ENCODE results near the gene TMEM185A. TPM values are rescaled to one million over a fixed set of nuclear protein-coding genes. Genes with fewer than 3 reads are reported as not detected.

Gene TMEM185A
- total RNA-seq, 1 experiment from 2014 or later = 15.2 TPM

DNA sequence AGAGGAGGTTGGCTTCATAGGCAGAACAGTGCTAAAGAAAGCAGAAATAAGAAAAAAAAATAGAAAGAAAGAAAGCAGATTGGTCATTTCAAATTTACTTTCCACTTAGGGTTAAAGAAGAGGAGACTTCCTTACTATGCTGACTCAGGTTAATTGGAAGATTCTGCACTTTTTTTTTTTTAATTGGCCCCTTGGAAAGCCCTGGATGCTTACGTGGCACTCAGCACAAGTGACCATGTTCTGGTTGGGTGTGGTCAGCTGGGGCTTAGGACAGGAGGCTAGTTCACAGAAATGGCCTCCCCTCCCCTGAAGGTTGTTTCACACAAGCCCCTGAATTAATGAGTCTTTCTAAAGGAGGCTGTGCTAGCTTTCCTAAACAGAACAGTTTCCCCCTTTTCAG lies 58.8 kb downstream of the TMEM185A start:
- no peak overlapping the region for H3K9ac ChIP-seq (ENCODE audit: low read length)
- no peaks in the 10 kb centered on the region for H3K9me2 ChIP-seq (ENCODE audit: insufficient read depth)
- POLR2A ChIA-PET = no interaction called here
- H3K4me1 ChIP-seq (ENCODE audit: control insufficient read depth in 1 of 2, insufficient read depth in 2 of 2, low read length in 2 of 2) = no peaks in the 10 kb centered on the region
- no peak for ATAC-seq
- H3K27me3 ChIP-seq (ENCODE audit: insufficient read depth, low read length) = no peaks in the 10 kb centered on the region
- H3K79me2 ChIP-seq (ENCODE audit: insufficient read depth, low read length) = no peaks in the 10 kb centered on the region
- no peaks in the 10 kb centered on the region for H3K9me3 ChIP-seq (ENCODE audit: control insufficient read depth in 1 of 2, insufficient read depth in 1 of 2, low read depth in 1 of 2, low read length in 2 of 2)
- TF ChIP-seq ZNF274 (IDR thresholded peaks at IDR 0.05; ENCODE audit: low read depth, low read length) (no peak), ZBTB33 (IDR thresholded peaks at IDR 0.05; ENCODE audit: extremely low read depth, insufficient replicate concordance, low read length) (no peak), SP1 (IDR thresholded peaks at IDR 0.05; ENCODE audit: low read depth) (no peak)
- TF ChIP-seq, protein P1, sequence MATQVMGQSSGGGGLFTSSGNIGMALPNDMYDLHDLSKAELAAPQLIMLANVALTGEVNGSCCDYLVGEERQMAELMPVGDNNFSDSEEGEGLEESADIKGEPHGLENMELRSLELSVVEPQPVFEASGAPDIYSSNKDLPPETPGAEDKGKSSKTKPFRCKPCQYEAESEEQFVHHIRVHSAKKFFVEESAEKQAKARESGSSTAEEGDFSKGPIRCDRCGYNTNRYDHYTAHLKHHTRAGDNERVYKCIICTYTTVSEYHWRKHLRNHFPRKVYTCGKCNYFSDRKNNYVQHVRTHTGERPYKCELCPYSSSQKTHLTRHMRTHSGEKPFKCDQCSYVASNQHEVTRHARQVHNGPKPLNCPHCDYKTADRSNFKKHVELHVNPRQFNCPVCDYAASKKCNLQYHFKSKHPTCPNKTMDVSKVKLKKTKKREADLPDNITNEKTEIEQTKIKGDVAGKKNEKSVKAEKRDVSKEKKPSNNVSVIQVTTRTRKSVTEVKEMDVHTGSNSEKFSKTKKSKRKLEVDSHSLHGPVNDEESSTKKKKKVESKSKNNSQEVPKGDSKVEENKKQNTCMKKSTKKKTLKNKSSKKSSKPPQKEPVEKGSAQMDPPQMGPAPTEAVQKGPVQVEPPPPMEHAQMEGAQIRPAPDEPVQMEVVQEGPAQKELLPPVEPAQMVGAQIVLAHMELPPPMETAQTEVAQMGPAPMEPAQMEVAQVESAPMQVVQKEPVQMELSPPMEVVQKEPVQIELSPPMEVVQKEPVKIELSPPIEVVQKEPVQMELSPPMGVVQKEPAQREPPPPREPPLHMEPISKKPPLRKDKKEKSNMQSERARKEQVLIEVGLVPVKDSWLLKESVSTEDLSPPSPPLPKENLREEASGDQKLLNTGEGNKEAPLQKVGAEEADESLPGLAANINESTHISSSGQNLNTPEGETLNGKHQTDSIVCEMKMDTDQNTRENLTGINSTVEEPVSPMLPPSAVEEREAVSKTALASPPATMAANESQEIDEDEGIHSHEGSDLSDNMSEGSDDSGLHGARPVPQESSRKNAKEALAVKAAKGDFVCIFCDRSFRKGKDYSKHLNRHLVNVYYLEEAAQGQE (IDR thresholded peaks at IDR 0.05; ENCODE audit: low read depth) = no peak
- H3K4me3 ChIP-seq (replicated peaks in 1 of 2; ENCODE audit: low read depth in 1 of 2, low read length in 2 of 2) = no peak overlapping the region
- CTCF ChIA-PET = no interaction called here
- no TSS peak for BruUV-seq (replicated peaks)
- RAD21 ChIA-PET (ENCODE audit: low non-redundant PET in 1 of 2, low total read pairs in 2 of 2, uncharacterized antibody in 2 of 2, unreplicated experiment in 2 of 2) = no interaction called here
- intact Hi-C loops (cut with micrococcal nuclease) = no loop called here
- H3K4me2 ChIP-seq (ENCODE audit: low read length) = no peak overlapping the region
- no peak overlapping the region for H3K27ac ChIP-seq (ENCODE audit: low read depth, low read length)
- H4K20me1 ChIP-seq (ENCODE audit: insufficient read depth) = no peaks in the 10 kb centered on the region
- DNase-seq (ENCODE audit: low read depth, low spot score) = no peak
- H2AFZ ChIP-seq (ENCODE audit: low read depth, low read length, poor library complexity, severe bottlenecking) = no peak overlapping the region
- no peaks in the 10 kb centered on the region for H3K36me3 ChIP-seq (ENCODE audit: control insufficient read depth in 1 of 2, insufficient read depth in 2 of 2, low read length in 2 of 2)
